Neutrophil (primary cell): ENCODE results near the gene PCDHGA11.
"Not testable (repeated sequence)": the region's sequence is repeated elsewhere in the genome, so short reads cannot be mapped to it uniquely, and the experiment has no call there.

ENCODE experiments used
- H3K27ac ChIP-seq: fragments of 200-600 bp; sonication (generic); 2 replicates; pipeline ENCODE4 v1.5.1; 2016; ENCODE audit warnings: mild to moderate bottlenecking, moderate library complexity
- H3K27me3 ChIP-seq: fragments of 200-600 bp; sonication (generic); 2 replicates; pipeline ENCODE4 v1.6.0; 2016; ENCODE audit warnings: mild to moderate bottlenecking
- H3K36me3 ChIP-seq: fragments of 200-600 bp; sonication (generic); 2 replicates; pipeline ENCODE4 v1.5.1; 2017
- H3K4me1 ChIP-seq, 2 experiments: fragments of 200-600 bp in 1 of 2; sonication (generic) in 1 of 2; 1 replicate in 1 of 2; 2 replicates in 1 of 2; pipeline versions ENCODE4 v1.5.1 to v1.6.1; 2013 to 2016; ENCODE audit warnings: low read depth in 1 of 2, low read length in 1 of 2, mild to moderate bottlenecking in 1 of 2, moderate library complexity in 1 of 2; ENCODE audit not compliant: control insufficient read depth in 1 of 2, insufficient read depth in 1 of 2
- H3K4me3 ChIP-seq, 2 experiments: fragments of 200-600 bp in 1 of 2; sonication (generic) in 1 of 2; 1 replicate in 1 of 2; 2 replicates in 1 of 2; pipeline ENCODE4 v1.5.1; 2013 to 2016; ENCODE audit warnings: low read depth in 1 of 2, low read length in 1 of 2, mild to moderate bottlenecking in 1 of 2, moderate library complexity in 1 of 2
- H3K9me3 ChIP-seq: fragments of 200-600 bp; sonication (generic); 2 replicates; pipeline ENCODE4 v1.5.1; 2016
- CTCF ChIP-seq: fragments of 200-600 bp; sonication (generic); IDR thresholded peaks from 2 replicates; pipeline ENCODE4 v1.5.1; 2016; ENCODE audit warnings: antibody characterized with exemption

PCDHGA11 gene

GRCh38 chr5:141382469-141383294, 38.2 kb upstream of the PCDHGA11 start, which contains the start of gene PCDHGA7:
PCDHGA7 (plus strand) TSS chr5:141382742; CDS start chr5:141382900, 158 bp downstream.
- H3K27me3 ChIP-seq: peaks cover 97% of the 10 kb centered on the region
- no peak within 1 kb of the TSS for H3K4me3 ChIP-seq
- no peaks in the 10 kb centered on the region for H3K36me3 ChIP-seq
- no peak for TF ChIP-seq CTCF
- H3K27ac ChIP-seq: no peak within 1 kb of the TSS
- H3K9me3 ChIP-seq: peaks cover 12% of the 10 kb centered on the region
- H3K4me1 ChIP-seq: no peaks in the 10 kb centered on the region

GRCh38 chr5:141383345-141383744, 37.5 kb upstream of the PCDHGA11 start:
- no peaks in the 10 kb centered on the region for H3K36me3 ChIP-seq
- no peak overlapping the region for H3K4me3 ChIP-seq
- peaks cover 9% of the 10 kb centered on the region for H3K9me3 ChIP-seq
- H3K4me1 ChIP-seq: no peaks in the 10 kb centered on the region
- peaks cover 96% of the 10 kb centered on the region for H3K27me3 ChIP-seq
- no peak overlapping the region for H3K27ac ChIP-seq
- TF ChIP-seq CTCF: no peak

GRCh38 chr5:141384471-141385267, 36.2 kb upstream of the PCDHGA11 start:
- TF ChIP-seq CTCF: no peak

GRCh38 chr5:141387557-141388311, 33.1 kb upstream of the PCDHGA11 start, which contains the start of gene PCDHGB4:
PCDHGB4 (plus strand) TSS chr5:141387698; CDS start chr5:141387885, 187 bp downstream.
- H3K27ac ChIP-seq, H3K36me3 ChIP-seq, H3K4me3 ChIP-seq, H3K4me1 ChIP-seq: not testable (repeated sequence)
- peaks cover 20% of the 10 kb centered on the region for H3K9me3 ChIP-seq
- peaks cover 98% of the 10 kb centered on the region for H3K27me3 ChIP-seq

More at GRCh38 chr5:141384471-141385267, 36.2 kb upstream of the PCDHGA11 start:
- Histone ChIP-seq H3K4me1 (no peaks in the 10 kb centered on the region), H3K4me3 (no peak overlapping the region), H3K27me3 (peaks cover 96% of the 10 kb centered on the region), H3K36me3 (no peaks in the 10 kb centered on the region), H3K9me3 (peaks cover 18% of the 10 kb centered on the region), H3K27ac (no peak overlapping the region)

- Histone ChIP-seq H3K36me3 (no peaks in the 10 kb centered on the region), H3K27ac (no peak overlapping the region), H3K9me3 (peaks cover 21% of the 10 kb centered on the region), H3K4me1 (no peaks in the 10 kb centered on the region), H3K4me3 (no peak overlapping the region), H3K27me3 (peaks cover 98% of the 10 kb centered on the region)
- no peak for TF ChIP-seq CTCF
Observed at GRCh38 chr5:141388661-141389060, 32.2 kb upstream of the PCDHGA11 start.
